GM12864 (cell line): ENCODE data around the gene MARVELD1.

Source experiments
- DNase-seq: peaks from one replicate; pipeline ENCODE4 v3.0.0-alpha.2; 2011; ENCODE audit warnings: low read depth
- H3K4me3 ChIP-seq: 2 replicates; pipeline ENCODE4 v1.5.1; 2011; ENCODE audit warnings: mild to moderate bottlenecking, low read depth, low read length, control low read depth
- TF ChIP-seq, protein P1 (sequence below): IDR thresholded peaks from 2 replicates; pipeline ENCODE4 v1.5.1; 2011; ENCODE audit warnings: low read depth, mild to moderate bottlenecking, moderate library complexity, low read length, control low read depth, inconsistent platforms; ENCODE audit errors: missing control alignments

Gene MARVELD1

DNA sequence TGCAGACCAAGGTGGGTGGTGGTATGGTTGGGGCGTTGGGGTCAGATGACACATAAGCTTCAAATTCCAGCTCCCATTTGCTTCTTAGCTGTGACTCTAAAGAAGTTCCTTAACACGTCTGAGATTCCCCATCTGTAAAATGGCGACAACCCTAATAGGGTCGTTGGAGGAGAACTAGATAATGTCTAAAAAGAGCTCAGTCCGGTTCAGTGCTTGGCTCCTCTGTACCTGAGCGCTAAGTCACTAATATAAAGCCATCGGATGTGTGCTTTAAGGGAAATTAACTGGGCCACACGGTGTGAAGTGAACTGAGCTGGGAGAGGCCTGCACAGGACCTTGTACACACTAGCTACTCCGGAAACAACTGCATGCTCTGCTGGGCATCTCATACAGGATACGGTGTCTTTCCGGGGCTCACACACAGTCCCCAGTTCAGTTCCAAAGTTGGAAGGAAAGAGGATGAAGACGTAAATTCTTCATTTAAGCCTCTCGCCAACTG lies 22.9 kb downstream of the MARVELD1 start:
- DNase-seq: no peak
- H3K4me3 ChIP-seq: peak overlapping the region; percentile 97
- TF ChIP-seq, protein P1, sequence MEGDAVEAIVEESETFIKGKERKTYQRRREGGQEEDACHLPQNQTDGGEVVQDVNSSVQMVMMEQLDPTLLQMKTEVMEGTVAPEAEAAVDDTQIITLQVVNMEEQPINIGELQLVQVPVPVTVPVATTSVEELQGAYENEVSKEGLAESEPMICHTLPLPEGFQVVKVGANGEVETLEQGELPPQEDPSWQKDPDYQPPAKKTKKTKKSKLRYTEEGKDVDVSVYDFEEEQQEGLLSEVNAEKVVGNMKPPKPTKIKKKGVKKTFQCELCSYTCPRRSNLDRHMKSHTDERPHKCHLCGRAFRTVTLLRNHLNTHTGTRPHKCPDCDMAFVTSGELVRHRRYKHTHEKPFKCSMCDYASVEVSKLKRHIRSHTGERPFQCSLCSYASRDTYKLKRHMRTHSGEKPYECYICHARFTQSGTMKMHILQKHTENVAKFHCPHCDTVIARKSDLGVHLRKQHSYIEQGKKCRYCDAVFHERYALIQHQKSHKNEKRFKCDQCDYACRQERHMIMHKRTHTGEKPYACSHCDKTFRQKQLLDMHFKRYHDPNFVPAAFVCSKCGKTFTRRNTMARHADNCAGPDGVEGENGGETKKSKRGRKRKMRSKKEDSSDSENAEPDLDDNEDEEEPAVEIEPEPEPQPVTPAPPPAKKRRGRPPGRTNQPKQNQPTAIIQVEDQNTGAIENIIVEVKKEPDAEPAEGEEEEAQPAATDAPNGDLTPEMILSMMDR: no peak

DNA sequence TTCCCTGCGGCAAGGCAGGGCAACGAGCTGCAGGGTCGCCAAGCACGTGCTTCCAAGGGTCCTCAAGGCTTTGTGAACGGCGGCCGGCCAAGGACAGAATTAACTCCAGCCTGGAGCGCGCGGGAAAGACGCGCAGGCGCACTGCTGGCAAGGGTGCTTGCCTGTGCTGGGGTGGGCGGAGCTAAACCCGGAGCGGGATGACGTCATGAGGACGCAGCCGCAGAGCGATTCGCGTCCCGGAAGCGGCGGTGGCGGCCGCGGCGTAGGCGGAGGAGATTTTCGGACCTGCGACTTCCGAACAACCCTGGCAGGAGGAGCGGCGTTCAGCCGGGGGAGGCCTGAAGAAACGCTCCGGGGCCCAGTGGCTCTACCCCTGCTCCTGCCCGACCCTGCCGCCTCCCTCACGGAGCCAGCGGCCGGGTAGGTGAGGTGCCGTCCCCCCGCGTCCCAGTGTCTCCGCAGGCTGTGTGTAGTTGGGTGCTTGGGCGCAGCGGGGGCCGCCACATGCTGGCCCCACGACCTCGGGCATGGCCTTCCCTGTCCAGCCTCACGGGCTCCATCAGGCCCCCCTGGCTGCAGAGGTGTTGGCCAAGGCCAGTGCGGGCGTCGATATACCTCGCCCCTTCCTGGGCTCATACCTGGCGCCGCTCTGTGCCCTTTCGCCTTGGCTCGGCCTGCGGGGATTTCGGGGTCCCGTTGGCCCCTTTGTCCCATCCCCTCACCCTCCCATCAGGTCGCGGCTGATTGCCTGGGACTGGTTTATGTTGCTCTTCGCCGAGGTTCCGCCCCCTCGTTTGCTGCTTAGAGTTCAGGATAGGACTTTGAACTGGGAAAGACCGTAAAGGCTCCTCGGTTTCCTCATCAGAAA lies 23.6 kb downstream of the MARVELD1 start, which contains the start of gene ZFYVE27:
ZFYVE27 (plus strand) TSS at position 227 of the 868 bp plus-strand sequence. CDS start 1,350 bp downstream, outside the sequence.
- H3K4me3 ChIP-seq: peak within 1 kb of the TSS; percentile 97
- peak; percentile 87 for DNase-seq
- TF ChIP-seq, protein P1: no peak

DNA sequence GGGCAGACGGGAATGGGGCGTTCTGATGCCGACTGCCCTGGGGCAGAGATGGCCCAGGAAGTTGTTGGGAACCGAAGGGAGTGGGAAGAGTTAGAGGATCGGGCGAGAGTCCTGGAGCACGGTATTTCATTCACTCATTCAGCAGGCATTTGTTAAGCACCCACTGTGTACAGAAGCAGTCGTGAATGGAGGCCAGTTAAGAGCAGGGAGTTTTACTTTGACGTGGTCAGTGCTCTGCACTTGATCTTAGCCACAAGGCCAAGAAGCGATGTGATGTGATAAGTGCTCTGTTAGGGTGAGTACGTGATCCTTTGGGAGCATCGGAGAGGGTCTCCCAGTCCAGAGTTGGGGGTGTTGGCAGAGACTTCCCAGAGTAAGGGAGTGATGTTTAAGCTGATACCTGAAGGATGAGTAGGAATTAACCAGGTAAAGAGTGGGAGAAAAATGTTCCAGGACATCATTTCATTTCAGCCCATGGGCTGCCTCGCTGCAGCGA lies 24.3 kb downstream of the MARVELD1 start:
- DNase-seq: no peak
- H3K4me3 ChIP-seq: peak overlapping the region; percentile 97
- TF ChIP-seq, protein P1: no peak

DNA sequence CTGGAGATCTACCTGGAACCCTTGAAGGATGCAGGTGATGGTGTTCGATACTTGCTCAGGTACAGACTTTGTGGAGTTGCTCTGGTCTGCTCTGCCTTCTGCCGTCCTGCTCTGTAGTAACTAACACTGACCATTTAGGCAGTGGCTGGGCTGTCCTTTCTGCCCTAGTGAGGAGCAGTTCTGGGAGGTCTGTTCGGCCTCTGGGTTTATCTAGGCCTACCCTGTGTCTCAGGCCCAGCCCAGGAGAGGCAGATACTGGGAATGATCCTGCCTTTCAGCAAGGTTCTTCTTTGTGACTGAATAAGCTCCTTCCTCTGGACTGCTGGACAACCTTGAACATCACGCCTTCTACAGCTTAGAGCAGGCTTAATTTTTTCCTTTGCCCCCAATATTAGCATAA lies 25.1 kb downstream of the MARVELD1 start:
- TF ChIP-seq, protein P1: no peak
- H3K4me3 ChIP-seq: no peak overlapping the region
- DNase-seq: no peak

DNA sequence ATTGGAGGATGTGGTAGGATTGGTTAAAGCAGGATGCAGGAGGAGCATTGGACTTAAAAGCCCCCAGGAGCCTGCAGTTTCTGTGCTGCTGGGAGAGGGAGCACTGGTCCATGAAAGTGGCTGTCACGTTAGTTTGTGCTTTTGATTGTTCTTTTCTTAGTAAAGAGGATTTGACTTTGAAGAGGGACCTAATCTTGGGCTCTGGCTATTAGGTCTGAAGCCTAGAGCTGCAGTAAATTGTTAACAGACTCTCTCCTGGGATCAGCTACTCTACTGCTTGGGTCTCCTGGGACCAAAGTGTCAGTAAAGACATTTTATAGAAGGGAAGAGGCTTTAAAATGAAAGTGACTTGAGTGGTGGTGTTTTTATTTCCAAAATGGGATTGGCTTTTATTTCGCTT lies 27.1 kb downstream of the MARVELD1 start:
- H3K4me3 ChIP-seq: no peak overlapping the region
- TF ChIP-seq, protein P1: no peak
- no peak for DNase-seq

DNA sequence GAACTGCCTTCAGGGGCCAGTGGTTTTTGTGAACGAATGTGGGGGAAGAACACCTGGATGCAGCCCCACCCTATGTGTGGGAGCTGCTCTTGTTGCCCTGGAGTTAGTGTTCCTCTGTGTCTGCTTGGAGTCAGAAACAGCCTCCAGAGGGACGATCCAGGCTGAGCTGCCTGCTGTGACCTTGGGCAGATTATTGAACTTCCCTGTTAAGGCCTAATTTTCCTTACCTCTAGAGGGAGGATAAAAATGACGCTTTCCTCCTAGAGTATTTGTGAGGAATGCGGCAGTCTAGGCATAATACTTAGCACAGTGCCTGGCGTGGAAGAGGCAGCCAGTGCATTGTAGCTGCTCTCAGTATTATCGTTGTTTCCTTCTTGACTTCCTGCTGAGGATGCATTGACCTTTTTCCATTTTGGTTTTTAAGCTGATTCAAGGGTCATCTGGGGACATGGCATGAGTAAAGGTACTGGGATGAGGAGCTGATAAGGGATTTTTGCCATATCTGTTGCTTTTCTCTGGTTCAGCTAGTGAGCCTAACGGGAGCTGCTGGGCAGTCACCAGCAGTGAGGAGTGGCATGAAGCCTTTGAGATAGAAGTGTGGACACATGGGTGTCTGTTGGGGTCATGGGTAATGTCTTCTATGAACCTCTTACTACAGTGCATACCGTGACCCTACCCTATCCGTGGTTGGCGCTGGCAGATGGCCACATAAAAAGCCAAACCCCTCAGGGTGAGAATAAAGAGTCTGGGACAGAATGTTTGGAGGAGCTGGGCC lies 29.8 kb downstream of the MARVELD1 start:
- DNase-seq: no peak
- TF ChIP-seq, protein P1: no peak
- no peak overlapping the region for H3K4me3 ChIP-seq
